Fibroblast of villous mesenchyme (primary cell): Measurements from ENCODE around the gene OPN1MW3. TPM values are rescaled to one million over a fixed set of nuclear protein-coding genes. Genes with fewer than 3 reads are reported as not detected.

Source experiments
- DNase-seq: peaks from one replicate; pipeline ENCODE4 v3.0.0-alpha.2; 2010; ENCODE audit warnings: low read depth
- H3K4me3 ChIP-seq: 2 replicates; pipeline ENCODE4 v1.5.1; 2011; ENCODE audit warnings: low read depth, mild to moderate bottlenecking, low read length
- total RNA-seq: library from RNA; depleted of rRNA; stranded (reverse); fragments of >200 nt; gene quantifications from 2 replicates; pipeline ENCODE4 v1.2.3, GENCODE V29; 2012
- TF ChIP-seq, protein P1 (sequence below): IDR thresholded peaks from 2 replicates; pipeline ENCODE4 v1.5.1; 2012; ENCODE audit warnings: low read depth, mild to moderate bottlenecking, low read length; ENCODE audit not compliant: insufficient read depth

The OPN1MW3 gene
- total RNA-seq, 1 donor, result not detected

DNA sequence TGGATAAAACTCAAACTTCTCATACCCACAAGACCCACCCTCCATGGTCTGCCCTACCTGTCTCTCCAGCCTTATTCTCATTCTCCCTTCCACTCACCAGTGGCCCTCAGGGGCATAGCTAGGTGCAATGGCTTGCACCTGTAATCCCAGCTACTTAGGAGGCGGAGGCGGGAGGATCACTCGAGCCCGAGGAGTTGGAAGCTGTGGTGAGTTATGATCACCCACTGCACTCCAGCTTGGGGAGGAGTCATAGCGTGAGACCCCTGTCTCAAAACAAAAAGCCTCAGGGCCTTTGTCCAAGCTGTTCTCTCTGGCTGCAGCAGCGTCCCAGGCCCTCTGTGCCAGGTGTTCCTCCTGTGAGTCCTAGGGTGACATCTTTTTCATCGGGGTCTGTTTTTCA lies 54.7 kb downstream of the OPN1MW3 start:
- no peak for DNase-seq
- TF ChIP-seq, protein P1, sequence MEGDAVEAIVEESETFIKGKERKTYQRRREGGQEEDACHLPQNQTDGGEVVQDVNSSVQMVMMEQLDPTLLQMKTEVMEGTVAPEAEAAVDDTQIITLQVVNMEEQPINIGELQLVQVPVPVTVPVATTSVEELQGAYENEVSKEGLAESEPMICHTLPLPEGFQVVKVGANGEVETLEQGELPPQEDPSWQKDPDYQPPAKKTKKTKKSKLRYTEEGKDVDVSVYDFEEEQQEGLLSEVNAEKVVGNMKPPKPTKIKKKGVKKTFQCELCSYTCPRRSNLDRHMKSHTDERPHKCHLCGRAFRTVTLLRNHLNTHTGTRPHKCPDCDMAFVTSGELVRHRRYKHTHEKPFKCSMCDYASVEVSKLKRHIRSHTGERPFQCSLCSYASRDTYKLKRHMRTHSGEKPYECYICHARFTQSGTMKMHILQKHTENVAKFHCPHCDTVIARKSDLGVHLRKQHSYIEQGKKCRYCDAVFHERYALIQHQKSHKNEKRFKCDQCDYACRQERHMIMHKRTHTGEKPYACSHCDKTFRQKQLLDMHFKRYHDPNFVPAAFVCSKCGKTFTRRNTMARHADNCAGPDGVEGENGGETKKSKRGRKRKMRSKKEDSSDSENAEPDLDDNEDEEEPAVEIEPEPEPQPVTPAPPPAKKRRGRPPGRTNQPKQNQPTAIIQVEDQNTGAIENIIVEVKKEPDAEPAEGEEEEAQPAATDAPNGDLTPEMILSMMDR, result no peak
- H3K4me3 ChIP-seq, result no peak overlapping the region

- TF ChIP-seq, protein P1, result no peak
- no peak for DNase-seq
- H3K4me3 ChIP-seq, result no peak overlapping the region
Observed at GRCh38 chrX:154313147-154313546, 55.8 kb downstream of the OPN1MW3 start.

DNA sequence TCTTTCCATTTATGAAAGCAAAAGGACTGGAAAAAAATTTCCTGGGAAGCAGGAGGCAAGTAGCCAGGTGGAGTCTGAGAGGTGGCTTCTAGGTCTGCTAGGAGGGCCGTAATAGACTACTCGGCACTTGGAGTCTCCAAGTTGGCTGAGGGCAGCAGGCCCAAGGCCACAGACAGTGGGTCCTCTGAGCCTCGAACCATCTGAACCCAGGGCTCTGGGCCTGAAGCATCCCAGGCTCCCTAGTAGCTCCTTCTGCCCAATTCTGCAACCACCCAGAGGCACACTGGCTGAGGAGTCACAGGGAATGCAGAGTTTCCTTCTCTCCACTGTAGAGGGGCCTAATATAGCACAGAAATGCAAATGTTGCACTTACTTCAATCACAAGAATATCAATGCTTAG lies 58.0 kb downstream of the OPN1MW3 start:
- TF ChIP-seq, protein P1, result no peak
- H3K4me3 ChIP-seq, result no peak overlapping the region
- DNase-seq, result no peak

DNA sequence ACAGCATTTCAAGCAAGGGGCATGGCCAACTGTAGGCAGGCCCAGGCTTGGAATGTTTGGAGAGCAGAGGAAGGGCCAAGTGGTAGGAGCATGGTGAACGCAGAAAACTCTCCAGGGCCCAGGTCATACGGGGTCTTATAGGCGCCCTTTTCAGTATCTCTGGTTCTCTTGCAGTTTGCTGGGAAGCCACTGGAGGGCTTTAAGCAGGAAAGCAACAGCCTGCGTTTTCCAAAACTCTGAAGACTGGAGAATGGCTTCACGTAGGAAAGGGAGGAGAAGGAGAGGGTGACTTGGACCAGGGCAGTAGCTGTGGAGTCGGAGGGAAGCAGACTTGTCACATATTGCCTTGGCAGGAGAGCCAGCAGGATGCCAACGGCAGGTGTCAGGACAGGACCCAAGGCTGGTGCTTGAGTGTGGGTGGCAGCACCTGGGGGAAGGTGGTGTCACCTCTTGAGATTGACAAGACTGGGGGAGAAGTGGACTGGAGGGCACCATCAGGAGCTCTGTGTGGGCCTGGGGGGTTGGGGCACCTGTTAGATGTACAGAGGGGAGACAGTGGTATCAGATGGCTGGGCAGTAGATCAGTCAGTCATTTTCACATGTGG lies 60.1 kb downstream of the OPN1MW3 start:
- DNase-seq, result peak; percentile 18
- TF ChIP-seq, protein P1, result peak; percentile 55
- no peak overlapping the region for H3K4me3 ChIP-seq

DNA sequence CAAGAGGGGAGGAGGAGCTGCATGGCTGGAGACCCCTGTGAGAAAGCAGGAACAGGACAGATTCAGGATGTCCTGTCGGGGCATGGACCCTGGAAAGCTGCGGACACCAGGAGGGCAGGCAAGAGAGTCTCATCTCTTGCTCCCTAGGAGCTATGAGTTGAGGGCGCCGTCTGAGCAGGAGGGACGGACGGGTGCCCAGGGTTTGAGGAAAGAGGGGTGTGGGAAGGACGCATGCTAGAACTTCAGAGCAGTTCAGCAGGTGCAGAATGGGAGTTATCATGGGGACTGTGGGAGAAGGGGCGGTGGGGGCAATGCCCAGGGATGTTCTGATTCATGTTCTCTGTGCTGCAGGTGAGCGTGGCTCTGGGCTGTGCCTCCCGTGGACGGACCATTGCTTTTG lies 63.0 kb downstream of the OPN1MW3 start:
- no peak overlapping the region for H3K4me3 ChIP-seq
- DNase-seq, result no peak
- TF ChIP-seq, protein P1, result no peak

Other genes starting within 250 kb of the OPN1MW3 start
- 62.6 and 102 TPM in 2 replicates for gene IRAK1, start 237.7 kb upstream of the OPN1MW3 start, total RNA-seq
- gene MECP2, start 159.9 kb upstream of the OPN1MW3 start, total RNA-seq, result 25.1 and 28.5 TPM in 2 replicates
- not detected in 2 replicates for gene OPN1LW, start 113.3 kb upstream of the OPN1MW3 start, total RNA-seq
- gene OPN1MW, start 75.0 kb upstream of the OPN1MW3 start, total RNA-seq, result not detected in 2 replicates
- gene OPN1MW2, start 37.8 kb upstream of the OPN1MW3 start, total RNA-seq, result not detected in 2 replicates
- not detected in 2 replicates for gene TEX28, start 37.5 kb downstream of the OPN1MW3 start, total RNA-seq
- not detected in 2 replicates for gene TKTL1, start 38.2 kb downstream of the OPN1MW3 start, total RNA-seq
- 3,767 and 4,290 TPM in 2 replicates for gene FLNA, start 117.1 kb downstream of the OPN1MW3 start, total RNA-seq
- gene EMD, start 121.7 kb downstream of the OPN1MW3 start, total RNA-seq, result 34.5 and 35.1 TPM in 2 replicates
- gene RPL10, start 140.8 kb downstream of the OPN1MW3 start, total RNA-seq, result 1,310 and 1,322 TPM in 2 replicates
- gene DNASE1L1, start 151.7 kb downstream of the OPN1MW3 start, total RNA-seq, result 45.4 and 53.5 TPM in 2 replicates
- gene TAFAZZIN, start 154.0 kb downstream of the OPN1MW3 start, total RNA-seq, result 15.5 and 17.4 TPM in 2 replicates
- 72.5 and 91.8 TPM in 2 replicates for gene ATP6AP1, start 171.1 kb downstream of the OPN1MW3 start, total RNA-seq
- 81.8 and 106 TPM in 2 replicates for gene GDI1, start 179.6 kb downstream of the OPN1MW3 start, total RNA-seq
- 44.9 and 54.4 TPM in 2 replicates for gene FAM50A, start 186.6 kb downstream of the OPN1MW3 start, total RNA-seq
- gene PLXNA3, start 200.7 kb downstream of the OPN1MW3 start, total RNA-seq, result 16.8 and 26.8 TPM in 2 replicates
- gene LAGE3, start 221.7 kb downstream of the OPN1MW3 start, total RNA-seq, result 12.6 and 15.5 TPM in 2 replicates
- gene UBL4A, start 229.0 kb downstream of the OPN1MW3 start, total RNA-seq, result 31.9 and 32.0 TPM in 2 replicates
- gene SLC10A3, start 233.0 kb downstream of the OPN1MW3 start, total RNA-seq, result 27.7 and 31.5 TPM in 2 replicates